HG02938 (cell line): ENCODE measurements around the gene KLK14.

Source experiments
- ATAC-seq: cut with Tn5 transposase; IDR thresholded peaks from one replicate; pipeline ENCODE4 v1.9.1; 2021; ENCODE audit warnings: mild to moderate bottlenecking, moderate library complexity; ENCODE audit not compliant: unreplicated experiment

Gene KLK14

GRCh38 chr19:51089786-51090185 lies 7.1 kb upstream of the KLK14 start:
- no peak for ATAC-seq

- no peak for ATAC-seq
Measured at GRCh38 chr19:51086153-51086850, 3.6 kb upstream of the KLK14 start.

- ATAC-seq, result no peak
Measured at GRCh38 chr19:51084505-51084904, 1.8 kb upstream of the KLK14 start.

GRCh38 chr19:51083783-51084182 lies 1.1 kb upstream of the KLK14 start:
- ATAC-seq, result no peak

- ATAC-seq, result no peak
Measured at GRCh38 chr19:51083181-51083580, 494 bp upstream of the KLK14 start.

GRCh38 chr19:51081476-51081875 lies 1.2 kb downstream of the KLK14 start:
- ATAC-seq, result no peak

- ATAC-seq, result no peak
Measured at GRCh38 chr19:51079481-51080110, 3.1 kb downstream of the KLK14 start.

- no peak for ATAC-seq
Measured at GRCh38 chr19:51078731-51079130, 4.0 kb downstream of the KLK14 start.

GRCh38 chr19:51078104-51078503 lies 4.6 kb downstream of the KLK14 start:
- ATAC-seq, result no peak

GRCh38 chr19:51076631-51077213 lies 6.0 kb downstream of the KLK14 start:
- no peak for ATAC-seq

- no peak for ATAC-seq
Measured at GRCh38 chr19:51075998-51076397, 6.7 kb downstream of the KLK14 start.

GRCh38 chr19:51071095-51071405 lies 11.6 kb downstream of the KLK14 start:
- ATAC-seq, result no peak

GRCh38 chr19:51070334-51071094 lies 12.2 kb downstream of the KLK14 start:
- no peak for ATAC-seq

- no peak for ATAC-seq
Measured at GRCh38 chr19:51066393-51067186, 16.1 kb downstream of the KLK14 start.

GRCh38 chr19:51065221-51065960 lies 17.3 kb downstream of the KLK14 start:
- no peak for ATAC-seq

GRCh38 chr19:51064534-51065220 lies 18.0 kb downstream of the KLK14 start, which contains the start of gene KLK13:
KLK13 (minus strand) TSS chr19:51065092; CDS start chr19:51065067, 25 bp downstream.
- no peak for ATAC-seq

- ATAC-seq, result no peak
Measured at GRCh38 chr19:51063664-51064063, 19.0 kb downstream of the KLK14 start.

GRCh38 chr19:51060973-51061372 lies 21.7 kb downstream of the KLK14 start:
- no peak for ATAC-seq

GRCh38 chr19:51060336-51060735 lies 22.4 kb downstream of the KLK14 start:
- ATAC-seq, result no peak

- ATAC-seq, result no peak
Measured at GRCh38 chr19:51059715-51060114, 23.0 kb downstream of the KLK14 start.
